IMR-90 (cell line): ENCODE data around the gene GABRG2. TPM values are rescaled to one million over a fixed set of nuclear protein-coding genes. Genes with fewer than 3 reads are reported as not detected.

Experiments
- ATAC-seq: fragments of 200-7000 bp; cut with Tn5 transposase; 2 replicates; pipeline ENCODE4 v1.9.1; 2020; ENCODE audit warnings: low read depth, mild to moderate bottlenecking, moderate library complexity
- BruUV-seq: library from RNA; stranded (reverse); fragments of 400-500 nt; replicated peaks from 2 replicates; lab custom pipeline; 2021; lab: Mats Ljungman, UMichigan
- CTCF ChIA-PET: fragments of 300-600 bp; formaldehyde crosslinking; extraction: SDS; loops from one replicate; lab custom pipeline; 2021; ENCODE audit warnings: antibody characterized with exemption; lab: Yijun Ruan, JAX
- POLR2A ChIA-PET: fragments of 300-600 bp; sonication (Branson Sonifier 250); formaldehyde crosslinking; loops from one replicate; lab custom pipeline; 2022; ENCODE audit warnings: antibody characterized with exemption; ENCODE audit not compliant: unreplicated experiment; lab: Charles Lee
- DNase-seq: peaks from one replicate; pipeline ENCODE4 v3.0.0; 2013
- H2AFZ ChIP-seq: replicated peaks from 2 replicates; pipeline ENCODE3; 2013; ENCODE audit warnings: low read length, mild to moderate bottlenecking; ENCODE audit not compliant: poor library complexity
- H2AK5ac ChIP-seq: 2 replicates; pipeline ENCODE4 v1.6.1; 2013; ENCODE audit warnings: low read depth, low read length, inconsistent platforms
- H2AK9ac ChIP-seq: replicated peaks from 2 replicates; pipeline ENCODE3; 2013; ENCODE audit warnings: mild to moderate bottlenecking, low read depth, low read length, moderate library complexity; ENCODE audit not compliant: poor library complexity
- H2BK120ac ChIP-seq: 2 replicates; pipeline ENCODE4 v1.6.1; 2013; ENCODE audit warnings: low read depth, low read length, inconsistent platforms
- H2BK15ac ChIP-seq: 3 replicates; pipeline ENCODE4 v1.6.1; 2013; ENCODE audit warnings: low read depth, low read length, inconsistent platforms
- H2BK20ac ChIP-seq: 2 replicates; pipeline ENCODE4 v1.6.1; 2013; ENCODE audit warnings: low read depth, mild to moderate bottlenecking, inconsistent platforms, low read length, moderate library complexity
- H2BK5ac ChIP-seq: 2 replicates; pipeline ENCODE4 v1.6.1; 2013; ENCODE audit warnings: mild to moderate bottlenecking, low read depth, low read length, inconsistent platforms; ENCODE audit not compliant: poor library complexity, severe bottlenecking
- H3K14ac ChIP-seq: replicated peaks from 2 replicates; pipeline ENCODE4 v1.6.1; 2013; ENCODE audit warnings: low read depth, low read length, inconsistent platforms
- H3K18ac ChIP-seq: 2 replicates; pipeline ENCODE4 v1.6.1; 2013; ENCODE audit warnings: low read depth, low read length, control low read depth
- H3K23ac ChIP-seq: 2 replicates; pipeline ENCODE4 v1.6.1; 2013; ENCODE audit warnings: low read depth, low read length, inconsistent platforms
- H3K27ac ChIP-seq: 2 replicates; pipeline ENCODE4 v1.5.1; 2013; ENCODE audit warnings: mild to moderate bottlenecking, control low read depth, low read length; ENCODE audit not compliant: insufficient read depth
- H3K27me3 ChIP-seq: 2 replicates; pipeline ENCODE4 v1.6.1; 2013; ENCODE audit warnings: low read length; ENCODE audit not compliant: control insufficient read depth, insufficient read depth
- H3K36me3 ChIP-seq: 2 replicates; pipeline ENCODE4 v1.6.1; 2013; ENCODE audit warnings: low read length, mixed read lengths; ENCODE audit not compliant: control insufficient read depth, insufficient read depth
- H3K4ac ChIP-seq: 2 replicates; pipeline ENCODE4 v1.6.1; 2013; ENCODE audit warnings: low read depth, low read length, inconsistent platforms
- H3K4me1 ChIP-seq: 2 replicates; pipeline ENCODE4 v1.6.1; 2013; ENCODE audit warnings: low read length, mixed read lengths; ENCODE audit not compliant: control insufficient read depth, insufficient read depth
- H3K4me2 ChIP-seq: 2 replicates; pipeline ENCODE4 v1.6.1; 2013; ENCODE audit warnings: low read depth, mild to moderate bottlenecking, control low read depth, low read length, moderate library complexity
- H3K4me3 ChIP-seq: 2 replicates; pipeline ENCODE4 v1.5.1; 2013; ENCODE audit warnings: low read depth, mild to moderate bottlenecking, control low read depth, low read length, moderate library complexity; ENCODE audit not compliant: insufficient read depth
- H3K56ac ChIP-seq: 2 replicates; pipeline ENCODE4 v1.6.1; 2013; ENCODE audit warnings: low read length, inconsistent platforms; ENCODE audit not compliant: insufficient read depth; ENCODE audit errors: extremely low read depth
- H3K79me1 ChIP-seq, 2 experiments: 2 replicates each; pipeline ENCODE4 v1.6.1; 2013; ENCODE audit warnings: low read length in 2 of 2, inconsistent platforms in 1 of 2, low read depth in 1 of 2
- H3K9ac ChIP-seq: 2 replicates; pipeline ENCODE4 v1.6.1; 2013; ENCODE audit warnings: low read depth, low read length, control low read depth
- H3K9me1 ChIP-seq: 2 replicates; pipeline ENCODE4 v1.6.1; 2013; ENCODE audit warnings: low read length, inconsistent platforms; ENCODE audit not compliant: insufficient read depth
- H3K9me3 ChIP-seq: 2 replicates; pipeline ENCODE4 v1.6.1; 2013; ENCODE audit warnings: low read length; ENCODE audit not compliant: control insufficient read depth, insufficient read depth
- H4K20me1 ChIP-seq: 2 replicates; pipeline ENCODE4 v1.6.1; 2013; ENCODE audit warnings: low read length, inconsistent platforms; ENCODE audit not compliant: insufficient read depth
- H4K5ac ChIP-seq: 2 replicates; pipeline ENCODE4 v1.6.1; 2013; ENCODE audit warnings: mild to moderate bottlenecking, low read depth, low read length, control low read depth
- H4K8ac ChIP-seq, 2 experiments: 2 replicates each; pipeline ENCODE4 v1.6.1; 2013; ENCODE audit warnings: low read depth in 2 of 2, low read length in 2 of 2, control low read depth in 1 of 2, inconsistent platforms in 1 of 2
- H4K91ac ChIP-seq: 2 replicates; pipeline ENCODE4 v1.6.1; 2013; ENCODE audit warnings: low read depth, low read length, inconsistent platforms; ENCODE audit not compliant: insufficient read depth
- BHLHE40 ChIP-seq: fragments of 150-350 bp; IDR thresholded peaks from 2 replicates; pipeline ENCODE4 v1.6.1; 2016; ENCODE audit warnings: mild to moderate bottlenecking, low read depth, low read length
- CHD1 ChIP-seq: IDR thresholded peaks from 2 replicates; pipeline ENCODE4 v1.6.1; 2012; ENCODE audit warnings: low read depth, low read length, improper control_type of control experiment
- ELK1 ChIP-seq: fragments of 150-350 bp; IDR thresholded peaks from 2 replicates; pipeline ENCODE4 v1.6.1; 2016; ENCODE audit warnings: low read depth, mild to moderate bottlenecking, low read length, moderate library complexity, borderline replicate concordance
- FOS ChIP-seq: fragments of 150-350 bp; IDR thresholded peaks from 2 replicates; pipeline ENCODE4 v1.6.1; 2016; ENCODE audit warnings: low read depth, low read length
- MAFK ChIP-seq: IDR thresholded peaks from 2 replicates; pipeline ENCODE4 v1.6.1; 2012; ENCODE audit warnings: low read depth, low read length, improper control_type of control experiment
- MAZ ChIP-seq: IDR thresholded peaks from 2 replicates; pipeline ENCODE4 v1.6.1; 2012; ENCODE audit warnings: low read depth, mild to moderate bottlenecking, low read length, improper control_type of control experiment, moderate library complexity, borderline replicate concordance
- NFE2L2 ChIP-seq: fragments of 150-350 bp; IDR thresholded peaks from 2 replicates; pipeline ENCODE4 v1.6.1; 2016; ENCODE audit warnings: low read depth, mild to moderate bottlenecking, low read length
- POLR2A ChIP-seq: IDR thresholded peaks from 2 replicates; pipeline ENCODE4 v1.6.1; 2012; ENCODE audit warnings: mild to moderate bottlenecking, low read depth, low read length
- RAD21 ChIP-seq: IDR thresholded peaks from 2 replicates; pipeline ENCODE4 v1.6.1; 2012; ENCODE audit warnings: low read length, improper control_type of control experiment
- RCOR1 ChIP-seq: IDR thresholded peaks from 2 replicates; pipeline ENCODE4 v1.6.1; 2012; ENCODE audit warnings: mild to moderate bottlenecking, low read length, improper control_type of control experiment; ENCODE audit not compliant: insufficient replicate concordance
- RFX5 ChIP-seq: IDR thresholded peaks from 2 replicates; pipeline ENCODE4 v1.8.0; 2012; ENCODE audit warnings: low read depth, mild to moderate bottlenecking, low read length, moderate library complexity
- USF2 ChIP-seq: fragments of 150-350 bp; IDR thresholded peaks from 2 replicates; pipeline ENCODE4 v1.6.1; 2017; ENCODE audit warnings: mild to moderate bottlenecking, antibody characterized with exemption, low read length, low read depth
- WGBS, 2 experiments: methylation state at CpG; one replicate each; pipeline versions ENCODE4 v1.1.5 to v1.1.7; 2013; ENCODE audit warnings: missing lambda C conversion rate in 2 of 2; ENCODE audit not compliant: insufficient read length in 1 of 2; ENCODE audit errors: extremely low coverage in 2 of 2; 5-methylcytosine and 5-hydroxymethylcytosine counted together
- dilution Hi-C: fragments of 300-500 bp; cut with HindIII; formaldehyde crosslinking; loops from one replicate; pipeline ENCODE4 v1.14.3; 2018; ENCODE audit warnings: low sequenced_read_pairs; ENCODE audit not compliant: unreplicated experiment
- in situ Hi-C: fragments of 300-500 bp; cut with MboI; formaldehyde crosslinking; loops from 3 replicates; pipeline ENCODE4 v1.14.3; 2019; ENCODE audit warnings: low sequenced_read_pairs, inconsistent platforms, mixed read lengths
- intact Hi-C: fragments of 100-400 bp; cut with micrococcal nuclease; formaldehyde crosslinking; loops from 2 replicates; pipeline ENCODE4 v1.10.0; 2022
- polyA plus RNA-seq, 3 experiments: library from polyadenylated mRNA; depleted of rRNA; stranded (reverse); fragments of >200 nt; gene quantifications; 2 replicates each; pipeline ENCODE4 v1.2.3, GENCODE V29; 2012; ENCODE audit warnings: low replicate concordance in 1 of 3
- total RNA-seq: library from RNA; depleted of rRNA; stranded (reverse); fragments of >200 nt; gene quantifications from 2 replicates; pipeline ENCODE4 v1.2.3, GENCODE V29; 2012

Gene GABRG2
- total and polyA plus RNA-seq, 2 of the 4 experiments (the other 2 are of a cell fraction) = not detected

- Histone ChIP-seq H4K5ac (no peak overlapping the region), H2BK120ac (no peak overlapping the region), H3K9me3 (peaks cover 9% of the 10 kb centered on the region), H3K4me2 (no peak overlapping the region), H3K14ac (no peak overlapping the region), H2AK9ac (no peak overlapping the region), H3K9ac (no peak overlapping the region), H2AFZ (no peak overlapping the region), H3K4me3 (no peak overlapping the region), H3K79me1 (no peaks in the 10 kb centered on the region), H2AK5ac (no peak overlapping the region), H3K4ac (no peak overlapping the region), H3K9me1 (no peaks in the 10 kb centered on the region), H3K27ac (no peak overlapping the region), H3K18ac (no peak overlapping the region), H3K56ac (no peak overlapping the region), H3K27me3 (no peaks in the 10 kb centered on the region), H3K36me3 (no peaks in the 10 kb centered on the region), H3K4me1 (no peaks in the 10 kb centered on the region), H4K20me1 (no peaks in the 10 kb centered on the region), H4K91ac (no peak overlapping the region), H4K8ac (no peak overlapping the region), H2BK5ac (no peak overlapping the region), H2BK15ac (no peak overlapping the region), H2BK20ac (no peak overlapping the region), H3K23ac (no peak overlapping the region)
- in situ Hi-C loops (no loop called here), intact Hi-C loops (no loop called here), dilution Hi-C loops (no loop called here)
- CTCF ChIA-PET = no interaction called here
- no TSS peak for BruUV-seq
- DNase-seq (no peak), ATAC-seq (no peak)
- no CpG with 5 or more reads among the region's 1 CpG for WGBS, 2 experiments
- POLR2A ChIA-PET = no interaction called here
- TF ChIP-seq MAZ = no peak
- TF ChIP-seq FOS = no peak
- TF ChIP-seq RCOR1 = no peak
- TF ChIP-seq USF2 = no peak
- TF ChIP-seq BHLHE40 = no peak
- TF ChIP-seq CHD1 = no peak
- no peak for TF ChIP-seq RFX5
- TF ChIP-seq RAD21 = no peak
- TF ChIP-seq NFE2L2 = no peak
- TF ChIP-seq POLR2A = no peak
- no peak for TF ChIP-seq MAFK
- TF ChIP-seq ELK1 = no peak
These were observed 119.8 kb downstream of the GABRG2 start for GRCh38 chr5:162187371-162187770.
